ENCODE results near the gene TNFSF9. TPM values are rescaled to one million over a fixed set of nuclear protein-coding genes. Genes with fewer than 3 reads are reported as not detected.
A peak's percentile ranks its signal among the peaks of the same experiment; 100 is the strongest.

The TNFSF9 gene
- total RNA-seq (under 1 TPM in 7 of 10 donors, not detected in 3; 0.13 to 0.88 (median 0.22) TPM), polyA plus RNA-seq (under 1 TPM; 0.14 to 0.15 TPM)
- long read RNA-seq, donor 1 = 0 reads
- long read RNA-seq, donor 2 = 0 reads
- long read RNA-seq, donor 3 = 0 reads

DNA sequence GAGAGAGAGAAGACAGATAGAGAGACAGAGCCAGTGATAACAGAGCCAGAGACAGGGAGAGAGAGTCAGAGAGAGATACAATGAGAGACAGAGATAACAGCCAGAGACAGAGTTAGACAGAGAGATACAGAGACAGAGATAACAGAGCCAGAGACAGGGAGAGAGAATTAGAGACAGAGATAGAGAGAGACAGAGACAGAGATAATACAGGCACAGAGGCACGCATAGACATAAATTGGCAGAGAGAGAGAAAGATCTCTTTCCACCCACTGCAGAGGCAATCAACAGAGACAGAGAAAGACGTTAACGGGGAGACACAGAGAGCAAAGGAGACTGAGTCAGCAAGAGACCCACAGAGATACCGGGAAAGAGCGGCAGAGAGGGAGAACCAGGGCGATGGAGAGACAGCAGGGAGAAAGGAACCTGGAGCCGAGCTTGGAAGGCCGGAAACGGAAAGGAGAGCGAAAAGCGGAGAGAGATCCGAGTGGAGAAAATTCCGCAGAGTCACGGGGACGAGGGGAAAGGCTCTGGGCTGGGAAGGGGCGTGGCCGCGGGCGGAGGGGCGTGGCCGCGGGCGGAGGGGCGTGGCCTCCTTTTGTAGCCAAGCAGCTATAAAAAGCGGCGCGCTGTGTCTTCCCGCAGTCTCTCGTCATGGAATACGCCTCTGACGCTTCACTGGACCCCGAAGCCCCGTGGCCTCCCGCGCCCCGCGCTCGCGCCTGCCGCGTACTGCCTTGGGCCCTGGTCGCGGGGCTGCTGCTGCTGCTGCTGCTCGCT is at the start of gene TNFSF9:
TSS of gene TNFSF9 (plus strand) at position 641 of the 777 bp plus-strand sequence. CDS start at position 652, 11 bp downstream.
- intact Hi-C loops (cut with DNase I) = no loop called here
- 0 to 1% methylated on average over 43 to 44 of the region's 44 CpGs for WGBS, 2 donors
- Histone ChIP-seq H3K36me3 (no peaks in the 10 kb centered on the region), H3K4me3 (peak within 1 kb of the TSS; percentile 19 to 65 (median 56)), H3K9me3 (no peaks in the 10 kb centered on the region), H3K27ac (peak within 1 kb of the TSS in 9 of 10 donors; percentile 12 to 84 (median 47)), H3K27me3 (peaks cover 0 to 41% (median 25%) of the 10 kb centered on the region in 7 donors), H3K4me1 (peaks cover 6 to 47% (median 26%) of the 10 kb centered on the region in 9 donors)
- ATAC-seq (peak; percentile 89 to 95 (median 92)), DNase-seq (peak; percentile 84 to 90)
- TF ChIP-seq, protein P1, sequence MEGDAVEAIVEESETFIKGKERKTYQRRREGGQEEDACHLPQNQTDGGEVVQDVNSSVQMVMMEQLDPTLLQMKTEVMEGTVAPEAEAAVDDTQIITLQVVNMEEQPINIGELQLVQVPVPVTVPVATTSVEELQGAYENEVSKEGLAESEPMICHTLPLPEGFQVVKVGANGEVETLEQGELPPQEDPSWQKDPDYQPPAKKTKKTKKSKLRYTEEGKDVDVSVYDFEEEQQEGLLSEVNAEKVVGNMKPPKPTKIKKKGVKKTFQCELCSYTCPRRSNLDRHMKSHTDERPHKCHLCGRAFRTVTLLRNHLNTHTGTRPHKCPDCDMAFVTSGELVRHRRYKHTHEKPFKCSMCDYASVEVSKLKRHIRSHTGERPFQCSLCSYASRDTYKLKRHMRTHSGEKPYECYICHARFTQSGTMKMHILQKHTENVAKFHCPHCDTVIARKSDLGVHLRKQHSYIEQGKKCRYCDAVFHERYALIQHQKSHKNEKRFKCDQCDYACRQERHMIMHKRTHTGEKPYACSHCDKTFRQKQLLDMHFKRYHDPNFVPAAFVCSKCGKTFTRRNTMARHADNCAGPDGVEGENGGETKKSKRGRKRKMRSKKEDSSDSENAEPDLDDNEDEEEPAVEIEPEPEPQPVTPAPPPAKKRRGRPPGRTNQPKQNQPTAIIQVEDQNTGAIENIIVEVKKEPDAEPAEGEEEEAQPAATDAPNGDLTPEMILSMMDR (IDR thresholded peaks at IDR 0.05) = no peak

- DNase-seq (peak in 1 of 2 donors; percentile 31), ATAC-seq (peak in 7 of 8 donors; percentile 37 to 71 (median 66))
- Histone ChIP-seq H3K9me3 (no peaks in the 10 kb centered on the region), H3K27me3 (peaks cover 0 to 38% (median 26%) of the 10 kb centered on the region in 7 donors), H3K4me3 (peak within 1 kb of the TSS in 7 of 10 donors; percentile 3 to 66 (median 24)), H3K27ac (peak within 1 kb of the TSS in 2 of 10 donors; percentile 3 to 95), H3K36me3 (peaks cover 0 to 6% (median 0%) of the 10 kb centered on the region in 9 donors), H3K4me1 (peaks cover 0 to 9% (median 0%) of the 10 kb centered on the region in 9 donors)
- TF ChIP-seq, protein P1 (IDR thresholded peaks at IDR 0.05) = peak in 7 of 9 donors; percentile 39 to 52 (median 48)
- intact Hi-C loops (cut with DNase I) = no loop called here
- 35 to 37% methylated on average over 24 of the region's 24 CpGs for WGBS, 2 donors
Observed at GRCh38 chr19:6481541-6482342, 49.1 kb upstream of the TNFSF9 start, which contains the start of gene DENND1C. Gene DENND1C, minus strand, starts transcription at chr19:6481787. Its CDS starts 92 bp downstream, at chr19:6481695.

DNA sequence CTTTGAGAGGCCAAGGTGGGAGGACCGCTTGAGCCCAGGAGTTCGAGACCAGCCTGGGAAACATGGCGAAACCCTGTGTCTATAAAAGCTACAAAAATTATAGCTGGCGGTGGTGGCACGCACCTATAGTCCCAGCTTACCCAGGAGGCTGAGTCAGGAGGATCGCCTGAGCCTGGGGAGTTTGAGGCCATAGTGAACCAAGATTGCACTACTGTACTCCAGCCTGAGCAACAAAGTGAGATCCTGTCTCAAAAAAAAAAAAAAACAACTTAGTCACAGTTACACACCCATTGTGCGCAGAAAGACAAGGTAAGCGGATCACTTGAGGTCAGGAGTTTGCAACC is 48.5 kb upstream of the TNFSF9 start:
- intact Hi-C loops (cut with DNase I) = no loop called here
- WGBS, 2 donors = 97 to 99% methylated on average over 8 of the region's 8 CpGs
- Histone ChIP-seq H3K36me3 (no peaks in the 10 kb centered on the region), H3K9me3 (no peaks in the 10 kb centered on the region), H3K4me1 (peaks cover 0 to 9% (median 0%) of the 10 kb centered on the region in 9 donors), H3K27me3 (peaks cover 0 to 37% (median 20%) of the 10 kb centered on the region in 7 donors), H3K4me3 (peak overlapping the region in 1 of 10 donors; percentile 66), H3K27ac (peak overlapping the region in 1 of 10 donors; percentile 95)
- ATAC-seq = no peak
- TF ChIP-seq, protein P1 (IDR thresholded peaks at IDR 0.05) = no peak
- DNase-seq = no peak

DNA sequence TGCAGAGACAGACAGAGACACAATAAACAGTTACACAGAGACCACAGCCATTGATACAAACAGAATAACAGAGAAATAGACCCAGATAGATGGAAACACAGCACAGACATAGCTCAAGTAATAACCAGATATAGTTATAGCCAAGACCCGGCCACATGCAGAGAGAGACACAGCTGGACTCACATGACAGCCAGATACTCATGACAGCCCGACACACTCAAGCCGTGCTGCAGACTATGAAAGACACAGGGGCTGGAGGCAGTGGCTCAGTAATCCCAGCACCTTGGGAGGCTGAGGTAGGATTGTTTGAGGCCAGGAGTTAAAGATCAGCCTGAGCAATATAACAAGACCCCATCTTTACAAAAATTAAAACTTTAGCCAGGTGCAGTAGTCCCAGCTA is 47.6 kb upstream of the TNFSF9 start:
- TF ChIP-seq, protein P1 (IDR thresholded peaks at IDR 0.05) = no peak
- 16 to 24% methylated on average over 3 of the region's 3 CpGs for WGBS, 2 donors
- Histone ChIP-seq H3K27me3 (peaks cover 0 to 34% (median 19%) of the 10 kb centered on the region in 7 donors), H3K4me1 (peaks cover 0 to 9% (median 0%) of the 10 kb centered on the region in 9 donors), H3K9me3 (no peaks in the 10 kb centered on the region), H3K4me3 (no peak overlapping the region), H3K27ac (no peak overlapping the region), H3K36me3 (no peaks in the 10 kb centered on the region)
- ATAC-seq = no peak
- intact Hi-C loops (cut with DNase I) = no loop called here
- DNase-seq = no peak

All from heart right ventricle (tissue), 16 donors.